ENCODE data around the gene MED12L.

MED12L gene

DNA sequence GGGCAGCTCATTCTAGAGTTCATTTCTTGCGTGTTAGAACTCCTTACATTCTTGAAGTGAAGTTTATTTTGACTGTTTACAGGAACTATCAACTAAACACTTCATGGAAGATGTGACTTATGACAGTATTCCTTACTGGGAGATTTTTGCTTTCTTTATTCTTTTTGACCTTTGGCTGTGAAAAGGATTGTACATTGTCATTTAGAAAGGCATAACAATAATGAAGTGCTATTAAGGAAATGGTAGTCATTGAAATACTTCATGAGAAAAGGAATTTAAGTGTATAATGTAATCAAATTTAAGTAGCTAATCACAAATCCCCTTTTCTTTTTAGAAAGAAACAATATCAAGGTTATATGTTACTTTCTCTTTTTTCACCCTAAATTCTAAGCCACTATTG, 181.6 kb downstream of the MED12L start:
- no peak for DNase-seq
- H3K27ac ChIP-seq (ENCODE audit: low read length) = no peak overlapping the region
- H3K9ac ChIP-seq (ENCODE audit: low read length) = no peak overlapping the region

DNA sequence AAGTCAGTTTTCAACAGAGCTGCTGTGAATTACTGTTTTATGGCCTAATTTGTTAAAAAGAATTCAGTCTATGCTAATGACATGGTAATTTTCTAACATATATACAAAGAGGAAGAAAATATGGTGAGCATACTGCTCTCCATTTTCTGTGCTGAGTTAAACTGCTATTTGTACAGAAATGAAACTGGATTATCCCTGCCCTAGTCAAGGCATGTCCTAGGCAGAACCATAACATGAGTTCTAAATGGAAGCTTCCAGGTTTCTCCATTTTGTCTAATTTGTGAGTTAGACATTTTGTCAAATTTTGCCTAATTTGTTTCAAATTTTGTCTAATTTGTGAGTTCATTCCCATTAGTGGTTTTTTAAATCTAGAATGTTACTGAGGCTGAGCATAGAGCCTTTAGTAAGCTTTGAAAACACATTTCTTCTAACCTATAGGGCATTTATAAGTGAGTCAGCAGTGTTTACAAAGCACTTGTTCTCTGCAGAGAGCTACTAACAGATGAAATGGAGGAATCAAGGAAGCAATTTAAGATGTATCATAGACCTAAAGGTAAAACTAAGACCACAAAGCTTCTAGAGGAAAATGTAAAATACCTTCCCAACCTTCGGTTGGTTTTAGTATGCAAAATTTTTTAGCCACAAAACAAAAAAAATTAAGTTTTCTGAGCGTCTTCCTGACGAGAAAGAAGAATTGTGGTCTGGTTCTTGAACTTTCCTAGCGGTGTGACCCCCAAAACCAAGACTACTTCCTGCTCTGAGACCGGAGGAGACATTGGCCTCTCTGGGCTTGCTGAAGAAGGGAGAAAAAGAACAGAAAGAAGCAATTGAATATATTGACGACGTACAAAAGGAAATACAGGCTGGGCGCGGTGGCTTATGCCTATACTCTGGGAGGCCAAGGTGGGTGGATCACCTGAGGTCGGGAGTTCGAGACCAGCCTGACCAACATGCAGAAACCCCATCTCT, 183.1 kb downstream of the MED12L start:
- no peak for DNase-seq
- no peak overlapping the region for H3K27ac ChIP-seq (ENCODE audit: low read length)
- no peak overlapping the region for H2AFZ ChIP-seq (ENCODE audit: low read length)

More for the DNA sequence above, 181.6 kb downstream of the MED12L start:
- no peaks in the 10 kb centered on the region for H4K20me1 ChIP-seq (ENCODE audit: insufficient read depth, low read length)
- TF ChIP-seq EZH2 (optimal IDR thresholded peaks at IDR 0.05; ENCODE audit: low read depth, low read length) = no peak
- no peak for TF ChIP-seq EZH2phosphoT487 (IDR thresholded peaks at IDR 0.05; ENCODE audit: low read length)
- TF ChIP-seq, protein P1, sequence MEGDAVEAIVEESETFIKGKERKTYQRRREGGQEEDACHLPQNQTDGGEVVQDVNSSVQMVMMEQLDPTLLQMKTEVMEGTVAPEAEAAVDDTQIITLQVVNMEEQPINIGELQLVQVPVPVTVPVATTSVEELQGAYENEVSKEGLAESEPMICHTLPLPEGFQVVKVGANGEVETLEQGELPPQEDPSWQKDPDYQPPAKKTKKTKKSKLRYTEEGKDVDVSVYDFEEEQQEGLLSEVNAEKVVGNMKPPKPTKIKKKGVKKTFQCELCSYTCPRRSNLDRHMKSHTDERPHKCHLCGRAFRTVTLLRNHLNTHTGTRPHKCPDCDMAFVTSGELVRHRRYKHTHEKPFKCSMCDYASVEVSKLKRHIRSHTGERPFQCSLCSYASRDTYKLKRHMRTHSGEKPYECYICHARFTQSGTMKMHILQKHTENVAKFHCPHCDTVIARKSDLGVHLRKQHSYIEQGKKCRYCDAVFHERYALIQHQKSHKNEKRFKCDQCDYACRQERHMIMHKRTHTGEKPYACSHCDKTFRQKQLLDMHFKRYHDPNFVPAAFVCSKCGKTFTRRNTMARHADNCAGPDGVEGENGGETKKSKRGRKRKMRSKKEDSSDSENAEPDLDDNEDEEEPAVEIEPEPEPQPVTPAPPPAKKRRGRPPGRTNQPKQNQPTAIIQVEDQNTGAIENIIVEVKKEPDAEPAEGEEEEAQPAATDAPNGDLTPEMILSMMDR (IDR thresholded peaks at IDR 0.05; ENCODE audit: low read length) = no peak
- no peak overlapping the region for H3K4me2 ChIP-seq (ENCODE audit: low read depth, low read length)
- H2AFZ ChIP-seq (ENCODE audit: low read length) = no peak overlapping the region
- H3K9me2 ChIP-seq (replicated peaks; ENCODE audit: insufficient read depth, low read length) = no peaks in the 10 kb centered on the region
- no peaks in the 10 kb centered on the region for H3F3A ChIP-seq (ENCODE audit: insufficient read depth, low read length)
- H3K4me1 ChIP-seq (ENCODE audit: low read length) = peaks cover 10% of the 10 kb centered on the region; the same call in 1 of the 2 replicates
- H3K4me3 ChIP-seq (ENCODE audit: low read length) = no peak overlapping the region
- H3K9me3 ChIP-seq (replicated peaks; ENCODE audit: insufficient read depth, low read length) = no peaks in the 10 kb centered on the region
- H3K36me3 ChIP-seq (replicated peaks; ENCODE audit: insufficient read depth, low read length) = no peaks in the 10 kb centered on the region
- H3K27me3 ChIP-seq (replicated peaks; ENCODE audit: insufficient read depth, low read length) = no peaks in the 10 kb centered on the region
- H3K79me2 ChIP-seq (ENCODE audit: low read length) = no peaks in the 10 kb centered on the region

DNA sequence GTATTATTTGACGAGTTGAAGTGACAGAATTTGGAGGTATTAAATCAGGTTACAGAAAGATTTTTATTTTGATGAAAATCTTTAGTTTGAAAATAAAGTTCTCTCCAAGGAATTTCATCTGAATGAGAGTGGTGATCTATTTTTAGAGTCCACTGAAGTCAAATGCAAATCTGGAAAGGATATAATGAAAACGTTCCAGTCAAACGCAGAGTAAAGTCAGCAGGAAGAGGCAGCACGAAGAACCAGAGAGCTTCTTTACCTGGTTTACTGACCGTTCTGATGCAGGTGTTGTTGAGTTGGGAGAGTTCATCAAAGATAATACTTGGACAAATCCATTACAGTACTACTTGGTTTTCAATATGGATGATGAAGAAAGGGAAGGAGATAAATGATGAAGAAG, 184.2 kb downstream of the MED12L start:
- Histone ChIP-seq H3F3A (ENCODE audit: insufficient read depth, low read length) (no peaks in the 10 kb centered on the region), H3K36me3 (replicated peaks; ENCODE audit: insufficient read depth, low read length) (no peaks in the 10 kb centered on the region), H3K27ac (ENCODE audit: low read length) (no peak overlapping the region), H3K79me2 (ENCODE audit: low read length) (no peaks in the 10 kb centered on the region), H4K20me1 (ENCODE audit: insufficient read depth, low read length) (no peaks in the 10 kb centered on the region), H3K9me2 (replicated peaks; ENCODE audit: insufficient read depth, low read length) (no peaks in the 10 kb centered on the region), H3K9ac (ENCODE audit: low read length) (no peak overlapping the region), H3K9me3 (replicated peaks; ENCODE audit: insufficient read depth, low read length) (no peaks in the 10 kb centered on the region), H2AFZ (ENCODE audit: low read length) (no peak overlapping the region), H3K4me1 (ENCODE audit: low read length) (peaks cover 10% of the 10 kb centered on the region; the same call in 1 of the 2 replicates), H3K4me2 (ENCODE audit: low read depth, low read length) (no peak overlapping the region), H3K4me3 (ENCODE audit: low read length) (no peak overlapping the region), H3K27me3 (replicated peaks; ENCODE audit: insufficient read depth, low read length) (no peaks in the 10 kb centered on the region)
- no peak for TF ChIP-seq EZH2 (optimal IDR thresholded peaks at IDR 0.05; ENCODE audit: low read depth, low read length)
- TF ChIP-seq, protein P1 (IDR thresholded peaks at IDR 0.05; ENCODE audit: low read length) = no peak
- DNase-seq = no peak

More for the DNA sequence above, 183.1 kb downstream of the MED12L start:
- Histone ChIP-seq H3K79me2 (ENCODE audit: low read length) (no peaks in the 10 kb centered on the region), H3K4me1 (ENCODE audit: low read length) (peaks cover 10% of the 10 kb centered on the region; the same call in 1 of the 2 replicates), H4K20me1 (ENCODE audit: insufficient read depth, low read length) (no peaks in the 10 kb centered on the region), H3K9ac (ENCODE audit: low read length) (no peak overlapping the region), H3K4me3 (ENCODE audit: low read length) (no peak overlapping the region), H3K9me3 (replicated peaks; ENCODE audit: insufficient read depth, low read length) (no peaks in the 10 kb centered on the region), H3K4me2 (ENCODE audit: low read depth, low read length) (no peak overlapping the region), H3K9me2 (replicated peaks; ENCODE audit: insufficient read depth, low read length) (no peaks in the 10 kb centered on the region), H3F3A (ENCODE audit: insufficient read depth, low read length) (no peaks in the 10 kb centered on the region), H3K27me3 (replicated peaks; ENCODE audit: insufficient read depth, low read length) (no peaks in the 10 kb centered on the region), H3K36me3 (replicated peaks; ENCODE audit: insufficient read depth, low read length) (no peaks in the 10 kb centered on the region)
- no peak for TF ChIP-seq EZH2phosphoT487 (IDR thresholded peaks at IDR 0.05; ENCODE audit: low read length)
- TF ChIP-seq, protein P1 (IDR thresholded peaks at IDR 0.05; ENCODE audit: low read length) = no peak
- no peak for TF ChIP-seq EZH2 (optimal IDR thresholded peaks at IDR 0.05; ENCODE audit: low read depth, low read length)
